T-helper 22 cell (primary cell): ENCODE measurements around the gene GAA.
"Not testable (repeated sequence)": the region's sequence is repeated elsewhere in the genome, so short reads cannot be mapped to it uniquely, and the experiment has no call there.

Experiments
- DNase-seq: peaks from one replicate; pipeline ENCODE4 v3.0.0-alpha.2; 2020; ENCODE audit warnings: low read depth

Gene GAA

GRCh38 chr17:80145076-80146075 is 44.0 kb downstream of the GAA start:
- DNase-seq: no peak

DNA sequence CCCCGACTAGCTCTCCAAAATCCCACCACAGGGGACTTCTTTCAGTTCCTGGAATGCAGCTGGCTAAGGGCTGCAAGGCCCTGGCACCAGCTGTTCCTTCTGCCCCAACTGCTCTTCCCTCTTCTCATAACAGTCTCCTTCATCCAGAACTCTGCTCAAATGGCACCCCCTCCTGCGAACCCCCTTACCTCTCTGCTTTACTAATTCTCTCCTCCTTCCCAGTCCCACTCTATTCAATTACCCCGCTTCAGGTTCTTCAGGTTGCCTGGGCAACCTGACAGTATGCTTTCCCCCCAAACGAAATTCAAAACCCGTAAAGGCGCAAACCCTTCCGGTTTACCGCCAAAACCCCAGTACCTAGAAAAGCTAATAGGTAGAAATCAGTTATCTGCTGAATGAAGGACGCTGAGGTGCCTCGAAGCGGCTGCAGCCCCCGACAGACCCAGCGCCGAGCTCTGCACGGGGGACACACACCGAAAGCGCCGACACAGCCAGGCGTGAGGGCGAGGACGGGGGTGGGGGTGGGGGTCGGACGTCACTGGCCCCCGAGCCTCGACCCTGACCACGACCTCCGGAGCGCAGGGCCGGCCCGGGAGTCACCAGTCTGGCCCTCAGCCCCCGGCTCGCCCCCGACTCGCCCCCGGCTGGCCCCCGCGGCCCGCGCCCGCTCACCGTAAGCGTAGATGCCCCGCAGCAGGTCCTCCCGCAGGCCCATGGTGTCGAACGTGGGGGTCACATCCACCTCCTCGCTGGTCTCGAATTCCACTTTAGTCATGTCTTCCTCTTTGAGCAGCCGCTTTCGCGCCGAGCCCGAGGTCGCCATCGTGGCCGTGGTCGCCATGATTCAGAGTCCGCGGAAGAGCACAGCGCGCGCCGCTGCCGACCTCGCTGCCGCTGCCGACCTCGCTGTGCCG is 45.0 kb downstream of the GAA start:
- no peak for DNase-seq

DNA sequence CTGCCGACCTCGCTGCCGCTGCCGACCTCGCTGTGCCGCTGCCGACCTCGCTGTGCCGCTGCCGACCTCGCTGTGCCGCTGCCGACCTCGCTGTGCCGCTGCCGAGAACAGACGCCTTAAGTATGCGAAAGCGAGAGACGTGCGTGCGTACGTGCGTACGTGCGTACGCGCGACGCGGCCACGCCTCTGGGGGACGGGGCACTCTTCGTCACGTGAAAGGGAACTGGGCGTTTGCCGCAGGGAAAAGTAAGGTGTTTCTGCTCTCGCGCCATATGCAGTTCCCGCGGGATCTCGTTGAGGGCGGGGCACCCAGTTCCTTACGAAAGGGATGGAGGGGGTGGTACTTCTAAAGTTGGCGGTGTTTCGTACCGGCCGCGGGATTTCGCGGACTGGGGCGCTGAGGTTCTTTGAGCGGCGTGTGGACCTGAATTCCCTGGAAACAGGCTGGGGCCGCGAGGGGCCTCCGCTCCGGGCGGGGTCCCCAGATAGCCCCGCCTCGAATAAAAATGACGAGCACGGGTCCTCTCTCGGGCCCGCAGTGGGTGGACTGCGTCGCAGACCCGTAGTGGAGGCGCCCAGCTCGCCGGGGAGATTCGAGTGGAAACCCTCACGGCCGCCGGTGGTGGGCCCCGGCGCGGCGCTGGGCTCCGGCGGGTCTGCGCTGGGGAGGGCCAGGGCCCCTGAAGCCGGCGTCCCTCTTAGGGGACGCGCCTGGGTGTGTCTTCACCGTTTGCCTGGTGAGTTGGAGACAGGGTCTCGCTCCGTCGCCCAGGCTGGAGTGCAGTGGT is 45.8 kb downstream of the GAA start, which contains the start of gene EIF4A3:
EIF4A3 (minus strand) TSS at position 94 of the 788 bp plus-strand sequence. CDS start 167 bp downstream, outside the sequence.
- DNase-seq: peak; percentile 97

DNA sequence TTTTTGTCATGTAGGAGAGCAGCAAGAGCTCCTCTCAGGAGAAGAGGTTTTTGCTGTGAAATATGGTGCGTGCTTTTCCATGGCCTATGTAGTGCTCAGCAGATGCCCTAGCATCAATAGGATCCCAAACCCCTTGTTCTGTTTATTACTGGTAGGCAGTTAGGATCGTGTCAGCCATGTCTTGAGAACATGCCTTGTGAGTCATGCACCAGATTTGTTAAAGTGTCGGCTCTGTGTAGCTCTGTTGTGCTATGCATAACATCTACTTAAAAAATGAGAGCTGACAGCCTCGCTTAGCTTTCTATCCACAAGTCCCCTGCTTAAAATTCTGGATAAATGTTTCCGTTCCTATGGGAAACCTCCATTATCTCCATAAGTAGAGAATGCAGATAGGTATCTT is 50.0 kb downstream of the GAA start:
- no peak for DNase-seq

DNA sequence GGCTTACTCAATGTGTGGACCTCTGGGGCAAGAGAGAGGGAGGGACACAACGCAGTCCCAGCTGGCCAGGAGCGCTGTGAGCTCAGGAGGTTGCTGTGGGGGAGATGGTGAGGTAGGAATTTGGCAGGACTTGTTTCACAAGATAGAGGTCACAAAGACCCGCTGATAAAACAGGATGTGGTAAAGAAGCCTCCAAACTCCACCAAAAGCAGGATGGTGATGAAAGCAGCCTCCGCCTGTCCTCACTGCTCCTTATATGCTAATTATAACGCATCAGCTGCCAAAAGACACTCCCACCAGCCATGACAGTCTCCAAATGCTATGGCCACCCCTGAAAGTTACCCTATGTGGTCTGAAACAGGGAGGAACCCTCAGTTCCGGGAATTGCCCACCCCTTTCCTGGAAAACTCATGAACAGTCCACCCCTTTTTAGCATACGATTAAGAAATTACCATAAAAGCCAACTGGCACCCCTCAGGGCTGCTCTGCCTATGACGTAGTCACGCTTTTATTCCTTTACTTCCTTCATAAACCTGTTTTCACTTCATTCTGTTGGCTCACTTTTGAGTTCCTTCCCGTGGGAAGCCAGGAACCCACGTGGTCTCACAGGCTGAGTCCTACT is 50.8 kb downstream of the GAA start:
- no peak for DNase-seq

GRCh38 chr17:80153004-80153403 is 51.6 kb downstream of the GAA start:
- no peak for DNase-seq

DNA sequence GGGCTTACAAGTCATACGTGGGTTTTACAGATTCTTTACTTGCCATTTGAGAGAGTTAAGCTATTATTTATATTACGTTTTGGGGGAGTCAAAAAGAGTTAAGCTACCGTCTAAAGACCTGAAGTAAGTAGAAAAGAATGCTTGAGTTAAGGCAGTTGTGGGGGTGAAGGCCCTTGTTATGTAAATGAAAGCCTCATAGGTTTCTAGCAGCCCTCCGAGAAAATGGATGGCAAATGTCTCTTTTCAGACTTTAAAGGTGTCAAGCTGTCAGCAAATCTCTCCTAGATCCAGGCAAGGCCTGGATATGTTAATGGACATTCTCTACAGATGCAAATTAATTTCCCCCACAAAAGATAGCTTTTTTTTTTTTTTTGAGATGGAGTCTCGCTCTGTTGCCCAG is 52.8 kb downstream of the GAA start:
- no peak for DNase-seq

DNA sequence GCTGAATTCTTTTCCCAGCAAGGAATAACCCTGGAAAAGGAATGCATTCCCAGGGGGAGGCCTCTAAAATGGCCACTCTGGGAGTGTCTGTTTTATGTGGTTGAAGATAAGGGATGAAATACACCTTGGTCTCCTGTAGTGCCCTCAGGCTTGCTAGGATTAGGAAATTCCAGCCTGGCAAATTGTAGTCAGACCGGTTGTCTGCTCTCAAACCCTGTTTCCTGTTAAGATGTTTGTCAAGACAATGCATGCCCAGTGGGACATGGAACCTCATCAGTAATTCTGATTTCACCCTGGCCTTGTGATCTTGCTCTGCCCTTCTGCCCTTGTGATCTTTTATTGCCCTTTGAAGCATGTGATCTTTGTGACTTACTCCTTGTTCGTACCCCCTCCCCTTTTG is 54.2 kb downstream of the GAA start:
- DNase-seq: not testable (repeated sequence)

GRCh38 chr17:80158846-80159245 is 57.5 kb downstream of the GAA start:
- no peak for DNase-seq

DNA sequence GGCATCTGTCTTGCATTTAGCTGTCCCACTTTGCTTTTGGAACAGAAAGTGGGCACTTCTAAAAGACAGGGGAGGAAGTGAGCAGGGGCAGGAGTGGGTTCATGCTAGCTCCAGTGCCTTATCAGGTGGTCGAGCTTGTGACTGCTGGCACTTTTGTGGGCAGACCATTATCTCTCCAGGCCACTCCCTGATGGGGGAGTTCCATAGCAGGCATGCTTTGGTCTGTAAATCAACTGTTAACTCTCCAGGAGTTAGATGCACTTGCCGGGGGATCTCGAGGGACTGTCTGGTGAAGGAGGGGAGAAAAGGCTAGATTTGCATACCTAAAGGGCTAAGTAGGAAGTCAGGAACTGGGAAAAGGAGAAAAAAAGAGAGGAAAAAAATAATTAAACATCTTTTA is 59.2 kb downstream of the GAA start:
- no peak for DNase-seq

DNA sequence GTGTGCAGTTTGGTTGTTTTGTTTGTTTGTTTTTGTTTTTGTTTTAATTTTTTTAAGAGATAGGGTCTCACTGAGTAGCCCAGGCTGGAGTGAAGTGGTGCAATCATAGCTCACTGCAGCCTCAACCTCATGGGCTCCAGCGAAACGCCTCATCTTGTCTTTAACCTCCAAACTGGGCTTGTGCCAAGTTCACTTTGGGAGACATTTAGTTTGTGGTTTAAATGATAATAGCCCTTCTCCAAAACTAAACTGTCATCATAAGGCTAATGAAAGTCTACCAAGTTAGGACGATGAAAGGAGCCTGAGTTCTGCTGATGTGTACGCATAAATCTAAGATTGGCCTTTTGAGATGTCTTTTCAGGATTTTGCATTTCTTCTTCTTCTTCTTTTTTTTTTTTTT is 62.0 kb downstream of the GAA start:
- DNase-seq: no peak

DNA sequence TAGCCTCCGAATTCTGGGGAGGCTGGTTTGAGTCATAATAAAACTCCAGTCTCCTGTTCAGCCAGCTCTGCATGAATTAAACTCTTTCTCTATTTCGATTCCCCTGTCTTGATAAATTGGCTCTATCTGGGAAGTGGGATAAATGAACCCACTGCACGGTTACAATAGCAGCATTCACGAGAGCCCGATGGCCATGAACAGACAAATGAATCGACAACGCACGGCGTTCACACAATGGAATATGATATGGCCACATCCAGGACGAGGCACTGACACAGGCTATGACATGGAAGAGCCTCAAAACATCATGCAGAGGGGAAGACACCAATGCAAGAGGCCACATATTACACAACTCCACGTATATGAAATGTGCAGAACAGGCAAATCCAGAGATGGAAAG is 62.8 kb downstream of the GAA start:
- DNase-seq: no peak

- no peak for DNase-seq
Measured at GRCh38 chr17:80166446-80166845, 65.1 kb downstream of the GAA start.

- DNase-seq: no peak
Measured at GRCh38 chr17:80168371-80168770, 67.0 kb downstream of the GAA start.

DNA sequence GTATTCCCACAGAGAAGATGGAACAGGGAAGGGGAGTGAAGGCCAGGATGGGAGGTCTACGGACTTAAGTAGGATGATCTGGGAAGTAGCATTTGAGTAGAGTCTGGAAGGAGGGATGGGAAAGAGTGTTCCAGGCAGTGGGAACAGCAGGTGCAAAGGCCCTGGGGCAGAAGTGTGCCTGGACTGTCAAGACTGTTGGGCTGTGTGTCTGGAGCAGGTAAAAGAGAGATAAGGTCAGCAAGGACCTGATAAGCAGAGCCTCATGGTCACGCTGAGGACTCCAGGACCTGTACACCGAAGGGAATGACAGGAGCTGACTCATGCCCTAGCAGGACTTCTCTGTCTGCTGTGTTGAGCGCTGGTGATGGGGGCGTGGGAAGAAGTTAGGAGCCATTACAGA is 67.7 kb downstream of the GAA start:
- DNase-seq: no peak
